RWPE1 (cell line): ENCODE measurements around the gene DUSP10.

Experiments used
- CTCF ChIA-PET: fragments of 350-600 bp; sonication (Branson Sonifier 250); formaldehyde crosslinking; extraction: SDS; loops from one replicate; lab custom pipeline; 2021; lab: Yijun Ruan, JAX
- POLR2A ChIA-PET: fragments of 400-600 bp; formaldehyde crosslinking; extraction: SDS; loops from one replicate; lab custom pipeline; 2020; ENCODE audit warnings: antibody characterized with exemption; ENCODE audit not compliant: low non-redundant PET; lab: Yijun Ruan, JAX
- DNase-seq: peaks from one replicate; pipeline ENCODE4 v3.0.0; 2012; ENCODE audit warnings: low spot score
- H3K27ac ChIP-seq: fragments of 450-650 bp; 2 replicates; pipeline ENCODE4 v1.5.1; 2017
- TF ChIP-seq, protein P1 (sequence below): fragments of 450-650 bp; conservative IDR thresholded peaks from 2 replicates; pipeline ENCODE4 v1.5.1; 2017; ENCODE audit warnings: low read depth, mild to moderate bottlenecking

DUSP10 gene

DNA sequence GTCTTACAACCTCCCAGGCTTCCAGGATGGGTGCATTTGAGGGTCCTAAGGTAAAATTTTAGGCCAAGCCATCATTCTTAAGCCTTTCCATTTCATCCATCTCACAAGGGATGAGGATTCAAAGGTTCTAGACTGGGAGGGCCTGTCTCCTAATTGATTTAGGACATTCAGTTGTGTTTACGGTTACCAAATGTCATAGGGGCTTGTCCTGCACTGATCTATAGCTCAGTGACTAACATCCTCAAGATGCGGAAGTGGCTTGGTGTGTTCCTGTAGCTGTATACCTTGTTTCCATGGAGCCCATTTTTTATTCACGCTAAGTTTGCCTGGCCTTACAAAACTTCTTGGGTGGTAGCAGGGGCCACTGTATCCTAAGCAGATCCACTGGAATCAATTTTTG lies 52.8 kb downstream of the DUSP10 start:
- no peak for DNase-seq
- ChIA-PET CTCF (interaction anchor here (0.6 kb wide), 1 partner anchor 74 kb away, joined by 10 read pairs; no protein-coding TSS in a partner anchor), POLR2A (no interaction called here)
- no peak overlapping the region for H3K27ac ChIP-seq
- TF ChIP-seq, protein P1, sequence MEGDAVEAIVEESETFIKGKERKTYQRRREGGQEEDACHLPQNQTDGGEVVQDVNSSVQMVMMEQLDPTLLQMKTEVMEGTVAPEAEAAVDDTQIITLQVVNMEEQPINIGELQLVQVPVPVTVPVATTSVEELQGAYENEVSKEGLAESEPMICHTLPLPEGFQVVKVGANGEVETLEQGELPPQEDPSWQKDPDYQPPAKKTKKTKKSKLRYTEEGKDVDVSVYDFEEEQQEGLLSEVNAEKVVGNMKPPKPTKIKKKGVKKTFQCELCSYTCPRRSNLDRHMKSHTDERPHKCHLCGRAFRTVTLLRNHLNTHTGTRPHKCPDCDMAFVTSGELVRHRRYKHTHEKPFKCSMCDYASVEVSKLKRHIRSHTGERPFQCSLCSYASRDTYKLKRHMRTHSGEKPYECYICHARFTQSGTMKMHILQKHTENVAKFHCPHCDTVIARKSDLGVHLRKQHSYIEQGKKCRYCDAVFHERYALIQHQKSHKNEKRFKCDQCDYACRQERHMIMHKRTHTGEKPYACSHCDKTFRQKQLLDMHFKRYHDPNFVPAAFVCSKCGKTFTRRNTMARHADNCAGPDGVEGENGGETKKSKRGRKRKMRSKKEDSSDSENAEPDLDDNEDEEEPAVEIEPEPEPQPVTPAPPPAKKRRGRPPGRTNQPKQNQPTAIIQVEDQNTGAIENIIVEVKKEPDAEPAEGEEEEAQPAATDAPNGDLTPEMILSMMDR: no peak

DNA sequence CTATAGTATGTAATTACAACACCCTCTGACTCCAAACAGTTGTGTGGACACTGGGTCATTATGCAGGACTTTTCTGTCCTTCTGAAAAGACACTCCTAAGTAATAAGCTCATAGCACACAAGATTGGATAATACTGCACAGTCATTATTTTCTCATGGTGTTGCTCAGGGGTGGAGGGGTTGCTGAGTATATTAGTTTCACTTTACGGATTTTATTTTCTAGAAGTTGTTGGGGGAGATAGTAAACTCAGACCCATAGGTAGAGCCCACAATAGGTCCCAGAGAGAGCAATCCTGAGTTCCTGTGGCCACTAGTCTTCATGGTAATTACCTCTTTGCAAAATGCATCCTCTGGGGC lies 53.4 kb downstream of the DUSP10 start:
- no peak for DNase-seq
- H3K27ac ChIP-seq: no peak overlapping the region
- ChIA-PET CTCF (interaction anchor here (0.6 kb wide), 1 partner anchor 75 kb away, joined by 10 read pairs; no protein-coding TSS in a partner anchor), POLR2A (no interaction called here)
- TF ChIP-seq, protein P1: no peak

DNA sequence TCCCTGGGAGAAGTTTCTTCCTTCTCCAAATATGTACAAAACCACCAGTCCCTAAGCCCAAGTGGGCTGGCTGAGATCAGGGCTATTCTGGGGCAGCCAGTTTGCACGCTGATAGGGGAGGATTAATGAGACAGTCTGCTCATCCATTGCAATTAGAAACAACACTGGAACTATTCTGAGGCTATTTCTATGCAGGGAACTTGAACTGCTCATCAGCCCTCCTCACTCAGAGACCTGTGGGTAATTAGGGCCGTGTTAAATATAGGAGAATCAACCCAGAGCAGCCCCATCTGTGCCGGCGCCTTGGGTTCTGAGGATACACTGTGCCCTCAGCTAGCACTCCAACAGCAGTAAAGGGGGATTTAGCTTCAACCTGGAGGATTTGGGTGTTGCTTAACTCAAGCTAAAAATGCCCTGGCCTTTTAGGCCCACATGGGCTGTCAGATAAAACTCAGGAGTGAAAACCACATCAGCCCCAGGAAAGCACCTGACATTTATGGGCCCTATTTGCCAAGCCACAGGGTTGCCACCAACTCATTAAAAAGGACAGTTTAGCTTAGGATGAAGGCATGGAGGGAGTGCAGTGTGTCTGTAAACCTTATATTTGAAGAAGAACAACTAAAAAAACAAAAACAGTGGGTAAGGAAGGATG lies 53.9 kb downstream of the DUSP10 start:
- ChIA-PET POLR2A (no interaction called here), CTCF (no interaction called here)
- no peak for DNase-seq
- TF ChIP-seq, protein P1: no peak
- no peak overlapping the region for H3K27ac ChIP-seq

DNA sequence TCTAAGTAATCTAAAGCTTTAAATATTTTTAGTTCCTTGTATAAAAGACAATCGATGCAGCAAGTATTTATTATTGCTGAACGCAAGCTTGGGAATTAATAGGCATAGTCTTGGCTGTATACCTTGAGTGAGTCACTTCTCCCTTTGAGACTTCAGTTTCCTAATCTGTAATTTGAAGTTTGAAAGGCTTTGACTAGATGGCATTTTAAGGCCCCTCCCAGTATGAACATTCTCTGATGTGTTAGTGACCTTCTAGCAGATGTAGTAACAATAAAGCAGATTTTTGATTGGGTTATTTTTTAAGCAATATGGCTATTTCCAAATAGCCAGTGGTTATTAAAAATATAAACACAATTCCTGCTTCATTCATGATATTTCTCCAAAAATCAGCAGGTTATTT lies 58.2 kb downstream of the DUSP10 start:
- ChIA-PET POLR2A (no interaction called here), CTCF (interaction anchor here (0.6 kb wide), 1 partner anchor 339 kb away, joined by 5 read pairs; no protein-coding TSS in a partner anchor)
- H3K27ac ChIP-seq: no peak overlapping the region
- TF ChIP-seq, protein P1: no peak
- no peak for DNase-seq

DNA sequence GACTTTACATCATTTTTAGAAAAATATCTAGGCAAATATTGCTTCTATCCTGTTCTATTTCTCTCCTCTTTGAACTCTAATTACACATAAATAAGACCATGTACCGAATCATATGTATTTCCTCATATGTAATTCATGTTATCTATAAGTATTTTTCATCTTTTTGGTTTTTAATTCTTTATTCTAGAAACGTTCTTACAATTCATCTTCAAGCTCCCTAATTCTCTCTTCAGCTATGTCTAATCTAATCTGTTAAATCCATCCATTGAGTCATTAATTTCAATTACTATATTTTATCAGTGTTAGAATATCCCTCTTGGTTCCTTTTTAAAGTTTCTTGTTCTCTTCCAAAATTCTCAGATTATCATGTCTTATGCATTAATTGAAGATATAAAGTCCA lies 61.8 kb downstream of the DUSP10 start:
- H3K27ac ChIP-seq: no peak overlapping the region
- TF ChIP-seq, protein P1: no peak
- ChIA-PET CTCF (interaction anchor here (0.7 to 0.8 kb wide), 3 partner anchors 10 to 165 kb away, joined by 3 to 5 read pairs (median 4); no protein-coding TSS in a partner anchor), POLR2A (no interaction called here)
- DNase-seq: no peak

DNA sequence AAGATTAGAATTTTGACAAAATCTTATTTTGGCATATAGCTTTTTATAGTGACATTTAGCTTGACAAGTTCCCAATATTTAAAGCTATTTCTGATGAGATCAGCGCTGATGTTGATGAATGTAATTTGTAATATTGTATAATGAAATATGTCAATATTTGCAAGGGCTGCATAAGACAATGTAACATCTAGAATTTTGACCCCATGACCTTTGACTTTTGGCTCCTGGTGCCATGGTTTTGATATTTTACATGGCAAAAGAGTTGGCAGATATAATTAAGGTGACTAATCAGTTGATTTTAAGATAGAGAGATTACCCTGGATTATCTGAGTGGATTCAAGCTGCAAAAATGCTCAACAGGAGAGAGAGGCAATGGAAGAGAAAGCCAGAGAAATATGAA lies 63.9 kb downstream of the DUSP10 start:
- no peak overlapping the region for H3K27ac ChIP-seq
- TF ChIP-seq, protein P1: no peak
- no peak for DNase-seq
- ChIA-PET CTCF (no interaction called here), POLR2A (no interaction called here)
